ENCODE results near the gene SLC4A3.

Gene SLC4A3

DNA sequence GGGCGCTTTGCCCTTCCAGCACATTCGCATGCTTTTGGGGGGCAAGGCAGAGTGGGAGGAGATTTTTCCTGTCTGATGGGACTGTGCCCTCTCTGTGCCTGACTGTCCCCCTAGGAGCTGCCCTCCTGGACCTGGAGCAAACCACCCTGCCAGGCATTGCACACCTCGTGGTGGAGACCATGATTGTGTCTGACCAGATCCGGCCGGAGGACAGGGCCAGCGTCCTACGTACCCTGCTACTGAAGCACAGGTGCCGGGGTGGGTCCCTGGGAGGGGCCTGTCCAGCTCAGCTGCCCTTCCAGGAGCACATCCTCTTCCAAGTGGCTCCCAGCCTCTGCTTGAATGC, 5.3 kb downstream of the SLC4A3 start:
- no peak for DNase-seq (ENCODE audit: extremely low read depth in 1 of 2, low read depth in 1 of 2)

GRCh38 chr2:219633276-219634065, 6.0 kb downstream of the SLC4A3 start:
- no peak for DNase-seq (ENCODE audit: extremely low read depth in 1 of 2, low read depth in 1 of 2)

- DNase-seq (ENCODE audit: extremely low read depth in 1 of 2, low read depth in 1 of 2), result no peak
Measured at GRCh38 chr2:219634171-219634940, 6.9 kb downstream of the SLC4A3 start.

DNA sequence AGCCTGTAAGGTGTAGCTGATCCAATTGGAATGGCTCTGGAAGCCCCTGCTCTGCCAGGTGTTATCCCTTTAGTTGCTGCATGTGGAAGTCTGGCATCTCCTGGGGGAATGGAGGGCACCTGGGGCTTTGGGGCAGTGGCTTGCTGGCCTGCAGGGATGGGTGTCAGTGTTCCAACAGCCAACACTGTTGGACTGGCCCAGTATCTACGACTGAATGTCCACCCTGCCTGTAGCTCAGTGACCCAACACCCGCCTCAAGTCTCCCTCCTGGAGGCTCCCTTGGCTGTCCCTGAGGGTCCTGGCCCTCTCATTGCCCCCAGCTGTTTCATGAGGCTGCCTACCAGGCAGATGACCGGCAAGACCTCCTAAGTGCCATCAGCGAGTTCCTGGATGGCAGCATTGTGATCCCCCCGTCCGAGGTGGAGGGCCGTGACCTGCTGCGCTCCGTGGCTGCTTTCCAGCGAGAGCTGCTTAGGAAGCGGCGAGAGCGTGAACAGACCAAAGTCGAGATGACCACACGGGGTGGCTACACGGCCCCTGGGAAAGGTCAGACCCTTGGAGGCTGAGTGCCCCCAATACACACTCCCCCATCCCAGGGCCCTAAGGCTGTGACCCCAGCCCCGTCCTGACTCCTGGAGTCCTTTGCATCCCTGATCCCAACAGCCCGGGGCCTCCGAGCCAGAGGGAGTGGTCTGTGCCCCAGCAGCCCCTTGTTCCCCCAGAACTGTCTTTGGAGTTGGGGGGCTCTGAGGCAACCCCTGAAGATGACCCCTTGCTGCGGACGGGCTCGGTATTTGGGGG, 7.7 kb downstream of the SLC4A3 start:
- DNase-seq (ENCODE audit: extremely low read depth in 1 of 2, low read depth in 1 of 2), result no peak

- no peak for DNase-seq (ENCODE audit: extremely low read depth in 1 of 2, low read depth in 1 of 2)
Measured at GRCh38 chr2:219636144-219636915, 8.9 kb downstream of the SLC4A3 start.

- DNase-seq (ENCODE audit: extremely low read depth in 1 of 2, low read depth in 1 of 2), result no peak
Measured at GRCh38 chr2:219636941-219637841, 9.8 kb downstream of the SLC4A3 start.

- no peak for DNase-seq (ENCODE audit: extremely low read depth in 1 of 2, low read depth in 1 of 2)
Measured at GRCh38 chr2:219637842-219638185, 10.4 kb downstream of the SLC4A3 start.

- DNase-seq (ENCODE audit: extremely low read depth in 1 of 2, low read depth in 1 of 2), result no peak
Measured at GRCh38 chr2:219638217-219638947, 11.0 kb downstream of the SLC4A3 start.

DNA sequence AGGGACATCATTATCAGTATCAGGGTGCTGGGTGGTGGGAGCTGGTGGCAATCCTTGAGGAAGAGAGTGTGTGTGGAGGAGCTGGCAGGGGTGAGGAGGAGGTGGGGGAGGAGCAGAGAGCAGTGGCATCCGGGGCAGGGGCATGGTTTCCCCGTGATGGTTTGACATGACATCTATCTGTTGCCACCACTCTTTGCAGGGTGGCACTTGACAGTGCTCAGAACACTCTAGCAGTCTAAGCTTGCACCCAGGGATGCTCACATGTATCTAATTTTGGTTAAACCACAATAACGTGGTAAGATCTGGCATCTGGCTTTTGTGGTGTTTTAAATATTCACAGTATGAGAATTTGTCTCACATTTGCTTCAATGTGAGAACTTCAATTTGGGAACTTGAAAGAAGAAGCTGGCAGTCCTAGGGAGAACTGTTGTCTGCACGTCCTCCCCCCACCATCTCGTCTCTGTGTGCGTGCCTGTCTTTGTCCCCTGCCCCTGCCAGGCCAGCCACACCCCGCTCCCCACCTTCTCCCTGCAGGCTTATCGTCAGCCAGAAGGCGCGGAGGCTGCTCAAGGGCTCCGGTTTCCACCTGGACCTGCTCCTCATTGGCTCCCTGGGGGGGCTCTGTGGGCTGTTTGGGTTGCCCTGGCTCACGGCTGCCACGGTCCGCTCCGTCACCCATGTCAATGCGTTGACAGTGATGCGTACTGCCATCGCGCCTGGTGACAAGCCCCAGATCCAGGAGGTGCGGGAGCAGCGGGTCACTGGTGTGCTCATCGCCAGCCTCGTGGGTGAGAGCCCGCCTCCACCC, 11.7 kb downstream of the SLC4A3 start:
- DNase-seq (ENCODE audit: extremely low read depth in 1 of 2, low read depth in 1 of 2), result no peak

- DNase-seq (ENCODE audit: extremely low read depth in 1 of 2, low read depth in 1 of 2), result no peak
Measured at GRCh38 chr2:219641390-219642068, 14.1 kb downstream of the SLC4A3 start.

GRCh38 chr2:219642069-219642454, 14.6 kb downstream of the SLC4A3 start:
- DNase-seq (ENCODE audit: extremely low read depth in 1 of 2, low read depth in 1 of 2), result no peak

- peak; percentile 76 to 91 for DNase-seq (ENCODE audit: extremely low read depth in 1 of 2, low read depth in 1 of 2)
Measured at GRCh38 chr2:219642465-219643083, 15.1 kb downstream of the SLC4A3 start.

DNA sequence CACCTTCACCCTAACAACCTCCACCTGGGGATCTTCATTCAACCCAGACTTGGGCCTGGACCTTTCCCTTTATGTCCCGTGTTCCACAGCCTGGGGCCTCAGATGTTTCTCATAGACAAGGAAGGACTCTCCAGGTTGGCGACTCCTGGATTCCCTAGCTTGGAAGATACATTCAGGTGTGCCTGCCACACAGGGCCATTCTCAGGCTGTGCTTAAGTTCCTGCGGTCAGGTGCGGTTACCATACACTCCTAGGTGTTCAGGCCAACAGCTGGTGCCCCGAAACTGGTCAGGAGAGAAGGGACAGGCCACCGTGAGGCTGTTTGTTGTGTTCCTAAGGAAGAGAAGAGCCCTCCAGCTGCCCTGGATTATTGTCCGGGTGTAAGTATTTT, 15.6 kb downstream of the SLC4A3 start:
- no peak for DNase-seq (ENCODE audit: extremely low read depth in 1 of 2, low read depth in 1 of 2)

DNA sequence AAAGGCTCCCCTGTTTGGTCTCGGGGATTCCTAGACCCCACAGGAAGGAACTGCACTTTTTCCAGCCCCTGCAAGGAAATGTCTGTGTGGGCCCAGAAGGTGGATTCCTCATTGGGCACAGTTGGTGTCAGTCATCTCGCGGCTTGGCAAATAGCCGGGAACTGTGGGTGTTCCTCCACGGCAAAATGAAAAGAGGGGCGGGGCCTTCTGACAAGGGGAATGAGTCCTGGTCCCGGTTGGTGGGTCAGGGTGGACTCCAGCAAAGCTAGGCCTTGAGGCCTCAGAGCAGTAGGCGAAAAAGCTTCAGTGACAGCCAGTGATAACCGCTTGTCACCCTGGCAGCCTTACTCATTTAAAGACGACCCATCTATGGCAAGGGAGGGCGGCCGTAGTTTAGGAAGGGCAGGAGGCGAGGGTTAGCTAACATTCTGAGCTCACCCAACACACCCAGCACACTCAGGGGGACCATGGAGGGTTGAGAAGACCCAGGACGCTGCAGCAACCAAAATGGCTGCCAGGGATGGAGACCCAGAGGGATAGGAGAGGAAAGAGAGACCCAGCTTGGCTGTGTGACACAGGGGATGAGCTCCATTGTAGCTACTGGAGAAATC, 16.5 kb downstream of the SLC4A3 start:
- no peak for DNase-seq (ENCODE audit: extremely low read depth in 1 of 2, low read depth in 1 of 2)

DNA sequence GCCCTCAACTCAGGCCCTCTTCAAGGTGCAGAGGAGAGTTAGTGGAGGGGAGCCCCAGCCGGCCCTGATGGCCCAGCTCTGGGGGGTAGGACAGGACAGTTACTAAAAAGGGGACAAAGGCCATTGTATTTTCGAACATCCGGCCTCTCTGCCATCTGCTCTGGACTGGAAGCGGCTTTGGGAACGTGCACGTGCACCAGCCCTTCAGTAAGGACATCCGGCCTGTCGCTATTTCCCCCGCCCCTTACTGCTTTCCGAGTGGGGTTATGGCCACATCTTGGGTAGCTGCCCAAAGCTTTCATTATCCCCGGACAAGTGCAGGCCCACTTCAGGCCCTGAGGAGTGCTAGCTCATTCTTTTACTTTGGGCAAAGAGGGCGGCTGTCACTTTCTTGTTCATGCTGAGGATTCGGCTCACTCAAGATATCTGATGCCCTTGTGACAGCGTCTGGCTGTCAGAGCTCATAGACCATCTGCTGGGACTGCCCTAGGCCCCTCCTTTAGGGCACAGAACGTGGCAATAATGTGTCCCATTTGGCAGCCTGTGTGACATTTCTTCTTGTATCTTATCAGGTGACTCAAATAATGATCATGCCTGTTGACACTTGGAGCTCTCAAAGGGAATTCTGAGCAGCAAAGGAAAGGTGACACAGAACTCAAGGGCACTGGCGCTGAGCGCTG, 17.5 kb downstream of the SLC4A3 start:
- DNase-seq (ENCODE audit: extremely low read depth in 1 of 2, low read depth in 1 of 2), result no peak
